IPS-18c (cell line): ENCODE data around the gene ATOH8.

Experiments used
- H3K4me3 ChIP-seq: 2 replicates; pipeline ENCODE4 v1.7.0; 2013; ENCODE audit warnings: low read depth, mild to moderate bottlenecking, low read length, moderate library complexity; ENCODE audit not compliant: insufficient read depth
- H3K9me3 ChIP-seq: one replicate; pipeline ENCODE4 v1.6.1; 2013; ENCODE audit warnings: mild to moderate bottlenecking, low read length, moderate library complexity; ENCODE audit not compliant: control insufficient read depth, insufficient read depth

Gene ATOH8

GRCh38 chr2:85716346-85716914 is 37.4 kb upstream of the ATOH8 start:
- H3K9me3 ChIP-seq: no peaks in the 10 kb centered on the region

GRCh38 chr2:85717308-85718008 is 36.3 kb upstream of the ATOH8 start:
- H3K4me3 ChIP-seq: no peak overlapping the region
- no peaks in the 10 kb centered on the region for H3K9me3 ChIP-seq

More at GRCh38 chr2:85716346-85716914, 37.4 kb upstream of the ATOH8 start:
- H3K4me3 ChIP-seq: no peak overlapping the region

DNA sequence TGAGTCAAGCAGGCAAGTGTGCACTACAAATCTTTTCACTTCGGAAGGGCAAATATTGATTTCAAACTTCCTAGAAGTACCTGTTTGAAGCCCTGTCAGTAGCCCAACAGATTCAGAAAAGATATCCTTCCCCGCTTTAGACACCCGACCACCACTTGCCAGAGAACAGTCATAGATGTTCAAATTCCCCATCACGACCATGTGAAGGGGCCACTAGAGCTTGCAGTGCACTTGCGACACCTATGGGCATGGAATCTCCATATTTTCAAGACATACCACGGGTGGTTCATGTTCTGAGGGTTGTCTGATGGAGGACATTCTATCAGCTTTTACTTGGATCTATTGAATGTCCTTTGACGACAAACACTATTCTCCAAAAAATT is 35.8 kb upstream of the ATOH8 start:
- Histone ChIP-seq H3K4me3 (no peak overlapping the region), H3K9me3 (no peaks in the 10 kb centered on the region)

GRCh38 chr2:85718885-85719492 is 34.8 kb upstream of the ATOH8 start:
- Histone ChIP-seq H3K9me3 (no peaks in the 10 kb centered on the region), H3K4me3 (no peak overlapping the region)

- no peaks in the 10 kb centered on the region for H3K9me3 ChIP-seq
- no peak overlapping the region for H3K4me3 ChIP-seq
Observed at GRCh38 chr2:85719609-85720240, 34.1 kb upstream of the ATOH8 start.

DNA sequence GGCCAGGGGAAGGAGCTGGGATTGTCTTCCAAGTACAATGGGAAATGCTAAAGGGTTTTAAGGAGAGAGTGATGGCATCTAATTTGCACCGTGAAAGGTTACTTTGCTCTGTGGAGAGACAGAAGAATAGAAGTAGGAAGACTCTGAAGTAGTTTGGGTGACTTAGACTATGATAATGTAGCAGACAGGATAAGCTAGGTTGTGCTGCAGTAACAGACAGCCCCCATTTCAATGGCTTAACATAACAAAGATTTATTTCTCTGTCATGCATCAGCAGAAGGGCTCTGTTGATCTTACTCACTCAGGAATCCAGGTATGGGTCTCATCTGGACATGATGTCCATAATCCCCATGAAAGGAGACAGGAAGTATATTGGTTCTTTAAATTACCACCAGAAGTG is 33.3 kb upstream of the ATOH8 start:
- Histone ChIP-seq H3K4me3 (no peak overlapping the region), H3K9me3 (no peaks in the 10 kb centered on the region)

GRCh38 chr2:85721641-85722040 is 32.1 kb upstream of the ATOH8 start:
- no peaks in the 10 kb centered on the region for H3K9me3 ChIP-seq
- H3K4me3 ChIP-seq: no peak overlapping the region

- Histone ChIP-seq H3K9me3 (no peaks in the 10 kb centered on the region), H3K4me3 (no peak overlapping the region)
Observed at GRCh38 chr2:85722519-85722918, 31.3 kb upstream of the ATOH8 start.

GRCh38 chr2:85723707-85724360 is 30.0 kb upstream of the ATOH8 start:
- no peak overlapping the region for H3K4me3 ChIP-seq
- H3K9me3 ChIP-seq: no peaks in the 10 kb centered on the region

- Histone ChIP-seq H3K9me3 (no peaks in the 10 kb centered on the region), H3K4me3 (no peak overlapping the region)
Observed at GRCh38 chr2:85724731-85725181, 29.0 kb upstream of the ATOH8 start.

- Histone ChIP-seq H3K9me3 (no peaks in the 10 kb centered on the region), H3K4me3 (no peak overlapping the region)
Observed at GRCh38 chr2:85725451-85725850, 28.3 kb upstream of the ATOH8 start.

DNA sequence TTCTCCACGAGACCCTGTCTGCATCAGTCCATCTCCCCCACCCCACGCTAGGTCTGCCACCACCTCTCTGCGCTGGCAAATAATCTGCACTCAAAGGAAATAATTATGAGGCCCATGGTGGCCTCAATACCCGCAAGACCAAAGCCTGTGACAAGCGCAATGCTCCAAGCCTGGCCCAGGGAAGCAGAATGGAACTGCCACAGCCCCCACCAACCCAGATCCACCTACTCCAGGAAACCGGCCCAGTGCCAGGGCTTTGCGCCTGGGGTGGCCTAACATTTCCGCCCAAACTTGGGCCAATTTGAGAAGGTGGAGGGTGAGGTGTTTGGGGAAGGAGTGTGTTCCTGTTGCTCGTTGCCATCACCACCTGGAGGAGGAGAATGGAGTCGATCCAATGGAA is 26.0 kb upstream of the ATOH8 start:
- no peaks in the 10 kb centered on the region for H3K9me3 ChIP-seq

GRCh38 chr2:85728342-85728741 is 25.4 kb upstream of the ATOH8 start:
- H3K9me3 ChIP-seq: no peaks in the 10 kb centered on the region
- no peak overlapping the region for H3K4me3 ChIP-seq

More for the DNA sequence above, 26.0 kb upstream of the ATOH8 start:
- H3K4me3 ChIP-seq: no peak overlapping the region

DNA sequence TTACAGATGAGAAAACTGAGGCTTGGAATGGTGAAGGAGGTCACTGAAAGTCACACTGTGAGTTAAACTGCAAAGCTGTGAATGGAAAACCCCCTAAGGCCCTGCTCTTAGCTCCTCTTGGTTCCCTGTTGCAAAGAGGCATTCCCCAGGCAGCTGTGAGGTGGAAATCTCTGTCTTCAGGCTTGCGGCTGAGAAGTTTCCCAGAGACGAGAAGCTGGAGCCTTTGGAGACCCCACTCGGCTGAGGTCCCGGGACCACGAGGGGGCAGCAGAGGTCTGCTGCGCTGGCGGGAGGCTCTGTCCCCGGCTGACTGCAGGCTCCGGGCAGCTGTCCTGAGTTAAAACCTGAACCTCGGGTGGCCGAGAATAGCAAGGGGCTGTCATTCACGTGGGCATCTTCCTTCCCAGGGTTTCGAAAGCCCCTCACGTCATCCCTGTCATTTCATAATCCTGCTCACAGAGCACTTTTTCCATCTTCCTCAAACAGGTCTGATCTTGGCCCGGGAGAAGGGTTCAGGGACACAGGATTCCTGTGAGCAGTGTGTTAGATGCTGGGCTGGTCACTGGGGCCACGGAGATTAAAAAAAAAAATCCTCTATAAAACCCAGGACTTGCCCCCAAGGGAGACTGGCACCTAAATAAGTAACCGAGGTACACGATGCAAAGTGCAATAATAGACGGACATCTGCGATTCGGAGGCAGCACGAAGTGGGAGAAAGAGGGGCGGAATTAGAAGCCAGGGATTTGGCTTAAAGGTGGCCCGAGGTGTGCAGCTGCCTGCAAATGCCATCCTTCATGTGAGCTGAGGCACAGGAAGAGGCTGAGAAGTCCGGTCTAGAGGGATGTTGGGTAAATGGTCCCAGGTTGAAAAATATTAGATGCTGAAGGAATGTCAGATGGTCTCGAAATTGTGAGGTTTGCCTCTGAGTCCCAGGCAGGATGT is 24.6 kb upstream of the ATOH8 start:
- Histone ChIP-seq H3K9me3 (no peaks in the 10 kb centered on the region), H3K4me3 (no peak overlapping the region)

- no peaks in the 10 kb centered on the region for H3K9me3 ChIP-seq
- H3K4me3 ChIP-seq: no peak overlapping the region
Observed at GRCh38 chr2:85729825-85730510, 23.8 kb upstream of the ATOH8 start.

DNA sequence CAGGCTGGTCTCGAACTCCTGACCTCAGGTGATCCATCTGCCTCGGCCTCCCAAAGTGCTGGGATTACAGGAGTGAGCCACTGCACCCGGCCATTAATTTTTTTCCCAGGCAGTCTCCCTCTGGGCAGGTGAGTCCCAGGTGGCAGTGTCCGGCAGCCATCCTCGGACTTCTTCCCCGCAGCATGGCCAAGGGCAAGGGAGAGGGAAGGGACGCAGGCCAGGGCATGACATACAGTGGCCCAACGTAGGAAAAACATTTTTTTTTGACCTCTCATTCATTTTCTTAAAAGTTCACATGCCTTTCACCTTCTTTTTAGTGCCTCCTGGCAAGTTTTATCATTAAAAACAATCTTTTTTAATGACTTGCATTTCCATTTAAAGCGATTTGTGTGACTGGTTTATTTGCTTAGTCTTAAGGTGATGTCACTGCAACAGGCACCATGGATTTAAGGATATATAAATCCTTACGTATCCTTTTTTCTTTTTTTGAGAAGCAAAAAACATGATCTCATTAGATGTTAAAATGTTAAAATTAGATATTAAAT is 23.0 kb upstream of the ATOH8 start:
- Histone ChIP-seq H3K9me3 (no peaks in the 10 kb centered on the region), H3K4me3 (no peak overlapping the region)
